Activated CD4-positive, alpha-beta T cell treated with anti-CD3 and anti-CD28 coated beads for 48 hours (primary cell): ENCODE measurements around the gene RAX2.
"Not testable (repeated sequence)": the region's sequence is repeated elsewhere in the genome, so short reads cannot be mapped to it uniquely, and the experiment has no call there.

Experiments used
- DNase-seq: peaks from one replicate; pipeline ENCODE4 v3.0.0-alpha.2; 2020

RAX2 gene

DNA sequence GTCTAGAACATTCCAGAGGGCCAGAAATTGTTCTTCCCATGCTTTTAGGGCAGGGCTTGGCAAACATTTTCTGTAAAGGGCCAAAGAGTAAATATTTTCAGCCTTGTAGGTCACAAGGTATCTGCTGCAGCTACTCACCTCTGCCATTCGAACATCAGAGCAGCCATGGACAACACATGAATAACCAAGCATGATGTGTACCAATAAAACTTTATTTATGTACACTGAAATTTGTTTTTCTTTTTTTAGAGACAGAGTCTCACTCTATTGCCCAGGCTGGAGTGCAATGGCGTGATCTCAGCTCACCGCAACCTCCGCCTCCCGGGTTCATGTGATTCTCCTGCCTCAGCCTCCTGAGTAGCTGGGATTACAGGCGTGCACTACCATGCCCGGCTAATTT, 14.3 kb downstream of the RAX2 start:
- DNase-seq = not testable (repeated sequence)

DNA sequence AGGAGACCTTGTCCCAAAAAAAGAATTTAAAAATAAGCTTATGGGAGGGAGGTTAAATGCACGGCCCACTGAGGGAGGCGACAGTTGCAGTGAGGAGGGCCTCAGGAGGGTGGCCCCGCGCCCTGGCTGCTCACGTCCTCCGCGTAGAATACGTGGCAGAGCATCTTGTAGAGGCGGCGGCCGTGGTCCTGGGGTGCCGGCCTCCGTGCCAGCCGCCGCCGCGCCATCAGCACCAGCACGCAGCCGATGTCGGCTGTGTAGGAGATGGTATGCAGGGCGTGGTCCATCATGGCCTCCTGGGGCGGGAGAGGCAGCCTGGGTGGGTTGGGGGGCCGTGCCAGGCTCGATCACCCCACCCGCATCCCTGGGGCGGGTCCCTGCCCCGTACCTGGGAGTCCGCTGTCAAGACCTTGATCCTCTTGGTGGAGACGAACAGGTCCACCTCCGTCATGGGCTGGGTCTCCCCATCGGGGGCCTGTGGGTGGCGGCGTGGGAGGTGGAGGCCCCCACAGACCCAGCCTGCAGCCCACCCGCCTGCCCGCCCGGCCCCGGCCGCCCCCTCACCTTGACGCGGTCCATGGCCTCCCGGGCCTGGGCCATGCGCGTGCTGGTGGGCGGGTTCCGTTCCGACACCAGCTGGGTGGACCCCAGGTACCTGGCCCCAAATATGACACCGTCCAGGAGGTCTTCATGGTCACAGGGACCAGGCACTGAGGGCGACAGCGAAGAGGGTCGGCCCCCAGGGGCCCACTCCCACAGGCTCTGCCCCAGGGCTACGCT, 18.2 kb downstream of the RAX2 start:
- no peak for DNase-seq

DNA sequence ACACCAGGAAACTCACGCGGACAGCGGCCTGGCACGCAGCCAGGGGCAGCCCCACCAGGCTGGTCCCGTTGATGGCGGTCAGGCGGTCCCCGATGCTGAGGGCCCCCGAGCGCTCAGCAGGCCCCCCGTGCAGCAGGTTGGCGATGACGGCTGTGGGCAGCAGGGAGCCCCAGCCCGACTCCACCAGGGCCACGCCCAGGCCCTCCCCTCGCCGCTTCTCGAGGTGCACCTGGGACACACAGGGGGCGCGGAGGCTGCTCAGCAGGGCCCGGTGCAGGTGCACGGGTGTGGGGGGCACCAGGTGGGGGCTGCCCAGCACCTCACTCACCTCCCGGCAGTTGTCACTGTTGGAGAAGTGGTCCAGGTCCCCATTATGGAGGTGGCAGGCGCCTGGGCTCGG, 19.5 kb downstream of the RAX2 start:
- no peak for DNase-seq

- DNase-seq = no peak
Measured at GRCh38 chr19:3751236-3751635, 20.8 kb downstream of the RAX2 start.

DNA sequence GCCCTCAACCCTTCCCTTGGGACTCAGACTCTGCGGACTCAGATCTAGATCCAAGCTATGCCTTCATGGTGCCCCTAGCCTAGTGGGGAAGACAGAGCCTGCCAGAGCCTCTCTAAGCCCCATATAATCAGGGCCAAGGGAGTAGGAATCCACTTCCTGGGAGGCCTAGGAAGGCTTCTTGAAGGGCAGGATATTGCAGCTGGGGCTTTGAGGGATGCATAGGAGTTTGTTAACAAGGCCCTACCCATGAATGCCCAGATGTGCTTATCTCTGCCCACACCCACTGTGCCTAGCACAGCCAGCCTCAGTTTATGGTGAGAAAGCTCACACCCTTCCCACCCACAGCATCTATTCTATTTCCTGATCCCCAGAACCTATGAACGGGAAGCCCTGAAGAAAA, 21.8 kb downstream of the RAX2 start:
- no peak for DNase-seq

GRCh38 chr19:3748965-3749364, 23.1 kb downstream of the RAX2 start:
- DNase-seq = no peak

DNA sequence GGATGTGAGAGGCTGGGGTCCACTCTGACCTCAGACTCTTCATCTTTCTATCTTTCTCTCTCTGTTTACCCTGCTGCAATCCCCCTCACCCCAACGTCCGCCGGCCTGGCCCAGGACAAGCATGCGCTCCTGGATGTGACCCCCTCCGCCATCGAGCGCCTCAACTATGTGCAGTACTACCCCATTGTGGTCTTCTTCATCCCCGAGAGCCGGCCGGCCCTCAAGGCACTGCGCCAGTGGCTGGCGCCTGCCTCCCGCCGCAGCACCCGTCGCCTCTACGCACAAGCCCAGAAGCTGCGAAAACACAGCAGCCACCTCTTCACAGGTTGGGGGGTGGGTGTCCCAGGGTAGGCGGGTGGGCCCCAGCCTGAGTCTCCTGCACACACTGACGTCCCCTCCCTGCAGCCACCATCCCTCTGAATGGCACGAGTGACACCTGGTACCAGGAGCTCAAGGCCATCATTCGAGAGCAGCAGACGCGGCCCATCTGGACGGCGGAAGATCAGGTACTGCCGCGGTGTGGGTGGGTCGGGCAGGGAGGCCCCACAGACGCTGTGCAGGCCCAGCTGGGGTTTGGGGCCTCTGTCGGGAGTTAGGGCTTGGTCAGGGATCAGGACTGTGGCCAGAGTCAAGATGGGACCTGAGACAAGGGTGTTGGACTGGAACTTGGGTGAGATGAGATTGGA, 25.5 kb downstream of the RAX2 start:
- no peak for DNase-seq

DNA sequence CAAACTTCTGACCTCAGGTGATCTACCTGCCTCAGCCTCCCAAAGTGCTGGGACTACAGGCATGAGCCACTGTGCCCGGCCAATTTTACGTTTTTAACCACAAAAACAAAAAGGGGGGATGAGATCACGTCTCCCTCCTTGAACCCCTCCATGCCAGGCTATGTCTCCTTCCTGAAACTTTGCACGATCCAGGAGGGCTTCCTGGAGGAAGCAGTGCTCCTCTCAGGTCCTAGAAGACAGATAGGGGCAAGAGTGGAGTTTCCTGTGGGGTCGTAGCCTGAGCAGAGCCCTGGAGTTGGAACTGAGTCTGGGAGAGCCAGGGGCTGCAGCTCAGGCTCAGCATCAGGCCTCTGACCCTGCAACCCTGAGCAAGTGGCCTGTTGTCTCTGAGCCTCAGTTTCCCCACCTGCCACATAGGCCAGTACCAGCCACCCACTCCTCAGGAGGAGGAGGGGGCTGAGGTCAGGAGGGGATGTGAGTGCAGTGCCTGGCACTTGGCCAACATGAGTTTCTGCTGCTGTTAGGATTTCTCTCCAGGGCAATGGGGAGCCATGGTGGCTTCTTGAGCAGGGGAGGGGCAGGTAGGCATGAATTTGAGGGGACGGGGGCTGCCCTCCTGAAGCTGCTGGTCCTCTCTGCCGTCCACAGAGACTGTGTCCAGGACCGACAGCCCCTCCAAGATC, 26.5 kb downstream of the RAX2 start:
- no peak for DNase-seq

- no peak for DNase-seq
Measured at GRCh38 chr19:3743486-3743885, 28.5 kb downstream of the RAX2 start.

DNA sequence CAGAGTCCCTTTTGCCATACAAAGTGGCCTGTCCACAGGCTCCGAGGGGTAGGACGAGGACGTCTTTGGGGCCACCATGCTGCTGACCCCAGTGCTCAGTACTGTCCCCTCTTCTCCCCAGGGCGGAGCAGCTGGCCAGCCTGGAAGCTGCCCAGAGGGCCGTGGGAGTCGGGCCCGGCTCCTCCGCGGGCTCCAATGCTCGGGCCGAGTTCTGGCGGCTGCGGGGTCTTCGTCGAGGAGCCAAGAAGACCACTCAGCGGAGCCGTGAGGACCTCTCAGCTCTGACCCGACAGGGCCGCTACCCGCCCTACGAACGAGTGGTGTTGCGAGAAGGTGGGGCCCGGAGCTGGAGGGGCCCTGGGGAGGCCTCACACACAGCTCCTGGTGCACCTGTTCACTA, 31.6 kb downstream of the RAX2 start:
- DNase-seq = no peak

GRCh38 chr19:3738477-3739220, 33.4 kb downstream of the RAX2 start:
- no peak for DNase-seq

DNA sequence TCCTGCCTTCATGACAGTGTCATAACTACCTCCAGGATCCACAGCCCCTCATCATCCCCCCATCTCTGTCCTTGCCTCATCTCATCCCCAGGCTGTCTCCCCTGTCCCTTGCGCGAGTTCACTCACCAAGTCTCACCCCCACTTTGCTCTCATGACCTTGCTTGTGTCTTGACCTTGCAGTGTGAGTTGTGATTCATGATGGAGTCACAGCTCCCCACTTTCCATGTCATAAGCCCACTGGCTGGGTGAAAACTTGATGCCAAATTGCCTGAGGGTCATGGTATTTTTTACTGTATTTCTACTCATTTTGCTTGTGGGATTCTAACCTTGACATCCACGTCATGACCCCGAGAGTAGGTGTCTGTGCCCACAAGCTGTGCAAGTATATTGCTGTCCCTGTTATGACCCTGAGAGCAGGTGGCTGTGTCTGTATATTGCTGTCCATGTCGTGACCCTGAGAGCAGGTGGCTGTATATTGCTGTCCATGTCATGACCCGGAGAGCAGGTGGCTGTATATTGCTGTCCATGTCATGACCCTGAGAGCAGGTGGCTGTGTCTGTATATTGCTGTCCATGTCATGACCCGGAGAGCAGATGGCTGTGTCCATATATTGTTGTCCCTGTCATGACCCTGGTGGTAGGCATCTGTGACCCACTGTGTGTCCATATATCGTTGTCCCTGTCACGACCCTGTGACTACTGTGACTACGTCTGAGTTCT, 34.4 kb downstream of the RAX2 start:
- no peak for DNase-seq

DNA sequence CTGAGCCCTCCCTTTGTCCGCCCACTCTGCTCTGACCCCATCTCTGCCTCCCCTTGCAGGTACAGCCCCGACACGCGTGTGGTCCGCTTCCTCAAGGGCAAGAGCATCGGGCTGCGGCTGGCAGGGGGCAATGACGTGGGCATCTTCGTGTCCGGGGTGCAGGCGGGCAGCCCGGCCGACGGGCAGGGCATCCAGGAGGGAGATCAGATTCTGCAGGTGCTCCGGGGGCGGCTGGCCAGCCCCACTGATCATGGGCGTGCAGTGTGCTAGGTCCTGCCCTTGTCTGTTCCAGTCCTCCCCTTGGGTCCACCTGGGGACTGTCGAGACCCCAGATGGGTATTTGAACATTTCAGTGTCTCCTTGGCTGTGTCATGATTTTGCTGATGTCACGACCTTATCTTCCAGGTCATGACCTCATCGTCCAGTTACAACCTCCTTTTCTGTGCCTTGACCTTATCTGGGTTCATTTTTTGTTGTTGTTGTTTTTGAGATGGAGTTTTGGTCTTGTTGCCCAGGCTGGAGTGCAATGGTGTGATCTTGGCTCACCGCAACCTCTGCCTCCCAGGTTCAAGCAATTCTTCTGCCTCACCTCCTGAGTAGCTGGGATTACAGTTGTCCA, 35.8 kb downstream of the RAX2 start:
- DNase-seq = no peak

- no peak for DNase-seq
Measured at GRCh38 chr19:3734310-3734600, 37.8 kb downstream of the RAX2 start.

- DNase-seq = no peak
Measured at GRCh38 chr19:3733549-3734309, 38.3 kb downstream of the RAX2 start.

DNA sequence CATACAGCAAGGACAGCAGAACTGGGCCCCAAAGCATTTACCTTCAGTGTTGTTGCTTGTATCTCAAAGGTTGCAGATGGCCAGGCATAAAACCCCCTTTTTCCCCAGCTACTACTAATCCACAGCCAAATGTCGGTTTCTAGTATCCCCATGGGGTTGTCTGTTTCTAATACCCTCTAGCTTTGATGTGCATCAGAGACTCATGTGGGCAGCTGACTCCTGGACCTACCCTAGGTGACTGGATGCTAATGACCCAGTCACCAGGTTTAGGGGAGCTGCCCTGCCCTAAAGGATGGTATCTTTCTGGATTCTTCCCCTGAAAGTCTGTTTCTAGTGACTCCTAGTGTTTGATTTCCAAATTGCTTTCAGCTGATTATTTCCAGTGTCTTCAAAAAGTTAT, 39.9 kb downstream of the RAX2 start:
- no peak for DNase-seq

DNA sequence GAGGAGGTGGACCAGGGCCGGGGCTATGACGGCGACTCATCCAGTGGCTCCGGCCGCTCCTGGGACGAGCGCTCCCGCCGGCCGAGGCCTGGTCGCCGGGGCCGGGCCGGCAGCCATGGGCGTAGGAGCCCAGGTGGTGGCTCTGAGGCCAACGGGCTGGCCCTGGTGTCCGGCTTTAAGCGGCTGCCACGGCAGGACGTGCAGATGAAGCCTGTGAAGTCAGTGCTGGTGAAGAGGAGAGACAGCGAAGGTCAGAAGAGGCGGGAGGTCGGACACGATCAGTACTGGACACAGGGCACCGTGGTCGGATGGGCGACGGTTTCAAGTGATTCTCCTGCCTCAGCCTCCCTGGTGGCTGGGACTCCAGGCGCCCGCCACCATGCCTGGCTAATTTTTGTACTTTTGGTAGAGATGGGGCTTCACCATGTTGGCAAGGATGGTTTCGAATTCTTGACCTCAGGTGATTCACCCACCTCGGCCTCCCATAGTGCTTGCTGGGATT, 41.5 kb downstream of the RAX2 start:
- no peak for DNase-seq

DNA sequence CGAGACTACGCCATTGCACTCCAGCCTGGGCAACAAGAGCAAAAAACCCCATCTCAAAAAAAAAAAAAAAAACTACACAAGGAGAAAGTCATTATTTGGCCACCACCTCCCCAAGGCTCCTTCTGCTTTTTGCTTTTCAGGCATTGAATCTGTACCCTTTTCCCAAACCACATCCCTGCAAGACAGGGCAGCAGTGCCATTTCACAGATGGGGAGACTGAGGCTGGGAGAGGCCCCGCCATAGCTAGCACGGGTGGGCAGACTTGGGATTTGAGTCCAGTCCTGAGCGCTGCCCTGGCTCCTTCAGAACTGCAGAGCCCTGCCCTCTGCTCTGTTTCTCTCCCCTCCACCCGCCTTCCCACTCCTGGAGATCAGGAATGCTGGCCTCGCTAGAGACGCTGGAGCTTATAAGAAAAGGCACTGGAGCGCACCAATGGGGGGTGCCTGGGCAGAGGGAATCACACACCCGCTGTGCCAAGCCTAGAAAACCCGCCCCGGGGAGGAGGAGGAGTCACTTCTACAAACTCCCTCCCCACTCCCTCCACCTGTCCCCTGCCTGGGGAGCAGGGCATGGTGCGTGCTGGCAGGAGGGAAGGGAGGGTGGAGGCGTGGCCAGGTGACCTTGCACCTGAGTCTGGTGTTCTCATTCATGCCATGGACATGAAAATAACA, 46.3 kb downstream of the RAX2 start:
- DNase-seq = no peak

DNA sequence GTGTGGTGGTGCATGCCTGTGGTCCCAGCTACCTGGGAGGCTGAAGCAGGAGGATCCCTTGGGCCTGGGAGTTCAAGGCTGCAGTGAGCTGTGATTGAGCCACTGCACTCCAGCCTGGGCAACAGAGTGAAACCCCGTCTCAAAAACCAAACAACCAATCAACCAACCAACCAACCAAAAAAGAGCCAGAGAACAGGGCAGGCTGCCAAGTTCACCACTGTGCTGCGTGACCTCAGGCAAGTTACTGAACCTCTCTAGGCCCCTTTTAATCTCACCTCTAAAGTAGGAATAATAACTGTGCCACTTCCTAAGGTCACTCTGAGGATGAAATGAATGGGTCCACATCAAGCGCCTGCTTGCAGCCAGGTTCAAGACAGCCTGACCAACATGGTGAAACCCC, 46.9 kb downstream of the RAX2 start:
- DNase-seq = no peak

DNA sequence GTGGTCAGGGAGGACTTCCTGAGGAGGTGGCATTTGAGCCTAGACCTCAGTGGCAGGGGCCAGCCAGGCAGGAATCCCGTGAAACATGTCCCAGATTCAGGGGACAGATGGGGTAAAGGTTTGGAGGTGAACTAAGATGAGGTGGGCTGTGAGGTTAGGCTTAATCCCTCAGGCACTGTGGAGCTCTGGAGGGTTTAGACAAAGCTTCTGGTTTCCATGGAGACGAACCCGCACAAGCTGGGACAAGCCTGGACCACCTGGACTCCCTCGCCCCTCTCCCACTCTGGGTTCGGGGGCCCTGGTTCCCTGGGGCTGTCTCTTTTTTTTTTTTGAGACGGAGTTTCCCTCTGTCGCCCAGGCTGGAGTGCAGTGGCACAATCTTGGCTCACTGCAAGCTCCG, 48.1 kb downstream of the RAX2 start:
- DNase-seq = no peak

DNA sequence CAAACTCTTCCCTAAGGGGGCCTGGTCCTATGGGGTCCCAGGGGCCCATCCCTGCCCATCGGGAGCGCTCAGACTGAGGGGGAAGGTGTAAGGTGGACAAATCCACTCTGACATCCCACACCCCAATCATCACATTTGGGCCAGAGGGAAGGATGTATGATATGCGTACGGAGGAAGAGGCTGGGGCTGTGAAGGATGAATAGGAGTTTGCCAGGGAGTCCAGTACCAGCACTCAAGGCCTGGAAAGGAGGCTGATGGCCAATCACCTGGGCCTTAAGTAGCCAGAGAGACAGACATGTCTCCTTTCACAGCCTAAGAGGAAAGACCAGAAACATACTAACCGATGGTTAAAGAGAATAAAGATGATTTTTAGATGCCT, 48.9 kb downstream of the RAX2 start:
- DNase-seq = no peak
